ENCODE results near the gene TIMM44. TPM values are rescaled to one million over a fixed set of nuclear protein-coding genes. Genes with fewer than 3 reads are reported as not detected.
"Not testable (repeated sequence)": the region's sequence is repeated elsewhere in the genome, so short reads cannot be mapped to it uniquely, and the experiment has no call there.

Gene TIMM44
- total RNA-seq, 2 donors from 2014 or later = 91.2 to 112 TPM

DNA sequence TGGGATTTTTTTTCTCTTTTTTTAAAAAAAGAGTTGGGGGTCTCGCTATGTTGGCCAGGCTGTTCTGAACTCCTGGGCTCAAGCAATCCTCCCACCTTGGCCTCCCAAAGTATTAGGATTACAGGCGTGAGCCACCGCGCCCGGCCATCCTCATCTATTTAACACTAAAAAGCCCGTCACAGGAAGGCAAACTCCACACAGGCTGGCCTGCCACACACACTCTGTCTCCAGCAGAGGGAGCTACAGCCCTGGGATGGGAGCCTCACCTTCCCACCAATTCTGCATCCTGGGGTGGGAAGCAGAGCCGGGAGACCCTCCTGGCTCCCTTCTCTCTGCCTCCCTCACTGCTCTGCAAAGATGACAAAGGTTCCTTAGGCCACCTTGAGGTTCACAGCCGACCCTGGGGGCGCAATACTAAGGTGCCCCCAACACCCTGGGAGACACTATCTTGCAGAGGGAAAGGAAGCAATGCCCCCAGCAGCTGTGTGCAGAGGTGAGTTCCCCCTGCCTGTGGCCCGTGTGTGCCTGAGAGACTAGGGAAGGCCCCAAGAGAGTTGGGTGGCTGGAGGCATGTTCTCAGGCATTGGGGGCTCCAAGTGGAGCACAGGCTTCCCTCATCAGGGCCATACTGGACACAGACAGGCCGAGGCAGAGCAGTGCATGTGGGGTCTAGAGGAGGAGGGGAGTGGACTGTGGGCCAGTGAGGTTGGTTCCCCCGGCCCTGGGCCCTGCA lies 27.4 kb upstream of the TIMM44 start:
- Mint-ChIP-seq H3K9me3 (no peaks in the 10 kb centered on the region), H3K27me3 (ENCODE audit: low read depth) (no peaks in the 10 kb centered on the region), H3K4me3 (no peak overlapping the region), H3K36me3 (ENCODE audit: insufficient read depth in 2 of 2) (peaks cover 3 to 13% of the 10 kb centered on the region in 2 donors), H3K27ac (no peak overlapping the region), H3K4me1 (ENCODE audit: low read depth) (no peaks in the 10 kb centered on the region)
- ATAC-seq (replicated peaks in 1 of 2) (peak in 1 of 2 donors; percentile 34), DNase-seq (peak; percentile 14 to 29)

DNA sequence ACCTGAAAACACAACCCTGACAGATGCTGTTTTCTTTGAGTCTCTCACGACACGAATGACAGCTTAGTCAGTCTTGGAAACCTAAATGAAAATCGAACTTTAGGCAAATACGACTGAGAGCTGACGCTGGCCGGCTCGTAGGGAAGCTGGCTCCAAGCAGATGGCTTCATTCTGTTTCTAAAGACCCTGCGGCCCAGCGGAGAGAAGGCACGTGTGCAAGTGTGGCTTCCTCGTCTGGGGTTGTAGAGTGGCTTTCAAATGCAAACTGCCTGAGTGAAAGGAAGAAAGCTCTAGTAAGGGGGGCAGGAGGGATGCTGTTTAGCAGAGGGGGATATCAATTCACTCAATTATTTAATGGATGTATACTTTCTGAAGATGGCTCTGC lies 26.1 kb upstream of the TIMM44 start:
- H3K9me3 Mint-ChIP-seq = no peaks in the 10 kb centered on the region
- H3K4me1 Mint-ChIP-seq (ENCODE audit: low read depth) = no peaks in the 10 kb centered on the region
- DNase-seq (no peak), ATAC-seq (replicated peaks in 1 of 2) (no peak)
- H3K36me3 Mint-ChIP-seq (ENCODE audit: insufficient read depth in 2 of 2) = peaks cover 3 to 11% of the 10 kb centered on the region in 2 donors
- H3K4me3 Mint-ChIP-seq = no peak overlapping the region
- H3K27me3 Mint-ChIP-seq (ENCODE audit: low read depth) = no peaks in the 10 kb centered on the region
- H3K27ac Mint-ChIP-seq = no peak overlapping the region

DNA sequence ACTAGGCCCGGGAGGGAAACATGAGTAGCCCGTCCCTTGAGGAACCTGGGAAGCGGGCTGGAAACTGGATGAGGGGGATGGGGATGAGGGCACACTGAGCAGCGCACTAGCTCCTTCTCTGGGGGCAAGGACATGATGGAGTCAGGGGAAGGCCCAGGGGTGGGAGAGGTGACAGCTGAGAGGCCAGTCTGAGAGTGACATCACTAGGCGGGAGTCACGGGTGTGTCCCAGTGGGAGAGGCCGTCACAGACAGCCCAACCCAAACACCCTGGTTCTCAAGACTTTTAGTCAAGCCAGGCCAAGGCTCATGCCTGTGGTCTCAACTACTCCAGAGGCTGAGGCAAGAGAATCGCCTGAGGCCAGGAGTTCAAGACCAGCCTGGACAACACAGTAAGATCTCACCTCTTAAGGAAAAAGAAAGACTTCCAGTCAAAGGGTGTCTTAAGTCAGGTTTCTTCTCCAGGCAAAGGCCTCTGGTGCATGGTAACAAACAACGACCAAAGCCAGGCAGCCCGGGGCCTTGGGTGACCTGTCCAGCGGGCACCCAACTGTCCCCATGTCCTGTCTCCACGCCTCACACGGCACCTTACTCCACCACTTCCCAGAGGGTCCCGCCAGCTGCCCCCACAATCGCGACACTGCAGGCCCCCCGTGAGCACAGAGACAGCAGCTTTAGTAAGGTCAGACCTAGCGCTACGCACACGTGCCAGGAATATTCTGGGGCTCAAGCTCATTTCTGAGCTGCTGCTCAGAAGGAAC lies 25.5 kb upstream of the TIMM44 start:
- H3K27ac Mint-ChIP-seq = no peak overlapping the region
- H3K4me1 Mint-ChIP-seq (ENCODE audit: low read depth) = no peaks in the 10 kb centered on the region
- no peak for ATAC-seq (replicated peaks in 1 of 2)

GRCh38 chr19:7968008-7968795 lies 24.7 kb upstream of the TIMM44 start:
- Mint-ChIP-seq H3K9me3 (no peaks in the 10 kb centered on the region), H3K4me3 (no peak overlapping the region), H3K36me3 (ENCODE audit: insufficient read depth in 2 of 2) (peaks cover 3 to 5% of the 10 kb centered on the region in 2 donors), H3K4me1 (ENCODE audit: low read depth) (no peaks in the 10 kb centered on the region), H3K27ac (no peak overlapping the region), H3K27me3 (ENCODE audit: low read depth) (no peaks in the 10 kb centered on the region)
- no peak for ATAC-seq (replicated peaks in 1 of 2)
- no peak for DNase-seq

More for the DNA sequence above, 25.5 kb upstream of the TIMM44 start:
- H3K4me3 Mint-ChIP-seq = no peak overlapping the region
- no peak for DNase-seq
- peaks cover 3 to 9% of the 10 kb centered on the region in 2 donors for H3K36me3 Mint-ChIP-seq (ENCODE audit: insufficient read depth in 2 of 2)
- H3K9me3 Mint-ChIP-seq = no peaks in the 10 kb centered on the region
- H3K27me3 Mint-ChIP-seq (ENCODE audit: low read depth) = no peaks in the 10 kb centered on the region

DNA sequence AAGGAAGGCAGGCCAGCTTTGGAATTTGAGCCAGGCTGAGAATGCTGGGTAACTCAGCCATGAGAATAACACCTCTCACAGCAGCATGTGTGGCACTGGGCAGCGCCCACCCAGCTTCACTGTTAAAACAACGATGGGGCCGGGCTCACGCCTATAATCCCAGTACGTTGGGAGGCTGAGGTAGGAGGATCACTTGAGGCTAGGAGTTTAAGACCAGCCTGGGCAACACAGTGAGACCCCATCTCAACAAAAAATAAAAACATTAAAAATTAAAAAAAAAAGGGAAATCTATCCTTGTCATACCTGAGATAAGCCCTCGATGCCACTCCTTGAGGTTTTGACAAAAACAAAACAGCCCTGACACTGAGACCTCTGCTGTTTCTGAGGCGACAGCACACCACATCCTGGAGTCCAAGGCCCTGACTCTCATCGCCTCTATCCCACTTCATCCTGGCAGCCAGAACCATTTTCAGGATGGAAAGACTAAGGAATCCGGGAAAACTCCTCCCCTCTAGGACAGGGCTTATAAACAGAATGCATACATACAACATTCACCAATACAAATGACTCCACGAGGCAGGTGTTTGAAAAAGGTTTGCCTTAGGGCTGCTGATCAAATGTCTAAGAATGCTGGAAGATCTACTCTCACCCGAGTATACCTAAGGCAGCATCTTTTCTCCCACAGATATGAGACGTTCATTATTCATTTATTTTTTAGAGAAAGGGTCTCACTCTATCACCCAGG lies 22.6 kb upstream of the TIMM44 start:
- Mint-ChIP-seq H3K4me1 (ENCODE audit: low read depth) (no peaks in the 10 kb centered on the region), H3K36me3 (ENCODE audit: insufficient read depth in 2 of 2) (peaks cover 3 to 9% of the 10 kb centered on the region in 2 donors), H3K27ac (no peak overlapping the region), H3K4me3 (no peak overlapping the region), H3K9me3 (no peaks in the 10 kb centered on the region), H3K27me3 (ENCODE audit: low read depth) (no peaks in the 10 kb centered on the region)
- DNase-seq (no peak), ATAC-seq (replicated peaks in 1 of 2) (no peak)

DNA sequence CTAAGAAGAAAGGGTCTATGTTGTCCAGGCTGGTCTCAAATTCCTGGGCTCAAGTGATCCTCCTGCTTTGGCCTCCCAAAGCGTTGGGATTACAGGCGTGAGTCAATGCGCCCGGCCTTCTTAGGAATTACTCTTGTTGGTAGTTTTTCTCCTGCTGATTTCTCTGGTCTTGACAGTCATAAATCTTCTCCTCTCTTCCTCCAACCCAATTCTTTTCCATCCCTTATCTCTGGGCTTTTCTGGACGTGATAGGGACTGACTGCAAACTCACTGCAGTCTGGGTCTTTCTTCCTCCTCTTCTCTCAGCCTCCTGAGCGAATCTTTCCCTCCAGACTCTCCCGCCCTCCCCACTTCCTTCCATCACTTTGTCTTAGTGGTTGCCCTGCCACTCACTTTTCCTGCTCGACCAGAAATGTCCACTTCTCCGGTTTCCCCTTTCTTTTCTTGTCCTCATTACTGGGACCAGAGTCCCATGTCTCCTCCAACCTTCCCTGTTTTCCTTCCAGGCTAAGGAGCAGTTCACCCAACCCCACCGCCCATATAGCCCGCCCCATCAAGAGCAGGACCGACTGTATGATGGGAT lies 21.9 kb upstream of the TIMM44 start:
- Mint-ChIP-seq H3K4me1 (ENCODE audit: low read depth) (no peaks in the 10 kb centered on the region), H3K9me3 (no peaks in the 10 kb centered on the region), H3K4me3 (no peak overlapping the region), H3K27me3 (ENCODE audit: low read depth) (no peaks in the 10 kb centered on the region), H3K27ac (peak overlapping the region; percentile 5), H3K36me3 (ENCODE audit: insufficient read depth in 2 of 2) (peaks cover 3 to 9% of the 10 kb centered on the region in 2 donors)
- ATAC-seq (replicated peaks in 1 of 2) (no peak), DNase-seq (no peak)

GRCh38 chr19:7963566-7963965 lies 20.1 kb upstream of the TIMM44 start:
- H3K27ac Mint-ChIP-seq = no peak overlapping the region
- H3K36me3 Mint-ChIP-seq (ENCODE audit: insufficient read depth in 2 of 2) = peaks cover 3 to 9% of the 10 kb centered on the region in 2 donors
- ATAC-seq (replicated peaks in 1 of 2) = no peak
- H3K4me1 Mint-ChIP-seq (ENCODE audit: low read depth) = no peaks in the 10 kb centered on the region
- H3K27me3 Mint-ChIP-seq (ENCODE audit: low read depth) = no peaks in the 10 kb centered on the region
- H3K4me3 Mint-ChIP-seq = no peak overlapping the region
- no peak for DNase-seq
- H3K9me3 Mint-ChIP-seq = no peaks in the 10 kb centered on the region

DNA sequence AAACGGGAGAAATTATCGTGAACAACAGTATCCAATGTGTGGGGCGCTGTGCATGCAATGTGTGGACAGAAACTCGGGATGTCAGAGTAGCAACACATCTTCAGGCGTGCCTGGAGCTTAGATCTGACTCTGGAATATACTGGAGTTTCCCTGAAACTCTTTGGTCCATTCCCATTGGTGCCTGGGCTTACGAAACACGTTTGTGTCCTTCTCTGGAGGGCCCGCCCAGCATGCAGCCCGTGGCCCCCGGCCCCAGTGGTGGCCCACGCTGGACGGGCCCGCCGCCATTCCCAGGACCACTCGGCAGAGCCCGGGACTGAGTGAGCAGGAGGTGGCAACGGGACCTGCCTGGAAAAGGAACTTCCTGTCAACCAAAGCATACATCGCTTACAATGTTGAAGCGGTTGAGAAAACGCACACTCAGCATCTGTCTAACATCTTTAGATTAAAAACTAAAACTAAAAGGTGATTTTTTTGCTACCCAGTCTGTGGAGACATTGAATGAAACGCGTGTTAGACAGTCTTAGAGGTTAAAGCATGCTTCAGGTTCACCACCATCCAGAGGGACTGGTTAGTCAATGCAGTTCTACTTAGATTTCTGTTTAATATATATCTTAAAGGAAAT lies 19.3 kb upstream of the TIMM44 start:
- Mint-ChIP-seq H3K36me3 (ENCODE audit: insufficient read depth in 2 of 2) (peaks cover 3 to 9% of the 10 kb centered on the region in 2 donors), H3K27me3 (ENCODE audit: low read depth) (no peaks in the 10 kb centered on the region), H3K4me1 (ENCODE audit: low read depth) (no peaks in the 10 kb centered on the region), H3K9me3 (no peaks in the 10 kb centered on the region), H3K27ac (no peak overlapping the region), H3K4me3 (no peak overlapping the region)
- no peak for DNase-seq
- no peak for ATAC-seq (replicated peaks in 1 of 2)

DNA sequence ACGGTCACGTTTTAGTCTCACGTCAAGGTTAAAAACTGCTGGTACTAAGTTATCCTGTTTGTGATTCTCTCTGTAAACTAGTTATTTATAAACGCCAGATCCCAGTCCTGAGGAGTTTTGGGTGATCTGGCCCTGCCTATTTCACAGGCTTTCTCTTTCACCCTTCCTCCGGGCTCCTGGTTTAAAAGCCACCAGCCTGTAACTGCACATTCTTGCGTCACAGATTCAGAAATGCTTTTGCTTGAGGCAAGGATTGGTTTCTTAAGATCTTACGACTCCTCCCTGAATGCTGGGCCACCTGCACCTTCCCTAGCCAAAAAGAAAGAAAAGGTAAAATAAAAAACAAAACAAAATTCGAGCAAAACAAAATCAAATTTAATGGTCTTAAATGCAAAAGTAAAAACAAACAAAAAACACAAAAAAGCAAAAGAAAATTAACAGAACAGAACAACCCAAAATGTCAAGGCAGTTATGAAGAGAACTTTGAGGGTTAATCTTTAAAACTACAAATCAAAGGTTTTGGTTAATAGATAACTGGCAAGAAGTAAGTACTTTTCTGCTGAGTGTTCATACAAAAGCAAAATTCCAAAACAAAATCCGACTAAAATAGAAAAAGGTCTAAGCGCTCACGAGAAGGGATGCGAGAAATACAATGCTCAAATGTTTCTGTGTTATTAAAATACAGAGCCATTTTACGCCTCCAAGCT lies 18.6 kb upstream of the TIMM44 start:
- Mint-ChIP-seq H3K4me1 (ENCODE audit: low read depth) (peaks cover 1% of the 10 kb centered on the region), H3K4me3 (no peak overlapping the region), H3K9me3 (no peaks in the 10 kb centered on the region), H3K36me3 (ENCODE audit: insufficient read depth in 2 of 2) (peaks cover 3 to 9% of the 10 kb centered on the region in 2 donors), H3K27me3 (ENCODE audit: low read depth) (no peaks in the 10 kb centered on the region), H3K27ac (no peak overlapping the region)
- ATAC-seq (replicated peaks in 1 of 2) (no peak), DNase-seq (no peak)

DNA sequence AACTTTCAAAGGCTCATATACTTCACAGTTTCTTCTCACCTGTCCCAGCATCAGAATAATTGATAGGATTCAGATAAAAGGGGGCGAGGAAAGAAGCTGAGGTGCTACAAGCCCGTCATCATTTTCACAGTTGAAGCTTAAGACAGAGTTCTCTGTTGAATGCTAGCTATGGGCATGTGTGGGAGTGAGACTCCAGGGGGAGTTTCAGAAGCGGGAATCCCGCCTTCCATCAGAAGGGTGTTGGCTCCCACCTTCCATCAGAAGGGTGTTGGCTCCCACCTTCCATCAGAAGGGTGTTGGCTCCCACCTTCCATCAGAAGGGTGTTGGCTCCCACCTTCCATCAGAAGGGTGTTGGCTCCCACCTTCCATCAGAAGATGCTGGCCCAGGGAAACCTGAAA lies 17.6 kb upstream of the TIMM44 start:
- H3K27me3 Mint-ChIP-seq (ENCODE audit: low read depth); ATAC-seq (replicated peaks in 1 of 2); DNase-seq; H3K4me1 Mint-ChIP-seq (ENCODE audit: low read depth); H3K36me3 Mint-ChIP-seq (ENCODE audit: insufficient read depth in 2 of 2); H3K27ac Mint-ChIP-seq; H3K4me3 Mint-ChIP-seq; H3K9me3 Mint-ChIP-seq: not testable (repeated sequence)

- H3K9me3 Mint-ChIP-seq = no peaks in the 10 kb centered on the region
- ATAC-seq (replicated peaks in 1 of 2) = no peak
- no peak overlapping the region for H3K4me3 Mint-ChIP-seq
- peaks cover 4% of the 10 kb centered on the region for H3K4me1 Mint-ChIP-seq (ENCODE audit: low read depth)
- no peak overlapping the region for H3K27ac Mint-ChIP-seq
- peaks cover 0 to 6% of the 10 kb centered on the region in 2 donors for H3K36me3 Mint-ChIP-seq (ENCODE audit: insufficient read depth in 2 of 2)
- DNase-seq = no peak
- H3K27me3 Mint-ChIP-seq (ENCODE audit: low read depth) = no peaks in the 10 kb centered on the region
These were observed 15.7 kb upstream of the TIMM44 start for GRCh38 chr19:7959211-7959610.

DNA sequence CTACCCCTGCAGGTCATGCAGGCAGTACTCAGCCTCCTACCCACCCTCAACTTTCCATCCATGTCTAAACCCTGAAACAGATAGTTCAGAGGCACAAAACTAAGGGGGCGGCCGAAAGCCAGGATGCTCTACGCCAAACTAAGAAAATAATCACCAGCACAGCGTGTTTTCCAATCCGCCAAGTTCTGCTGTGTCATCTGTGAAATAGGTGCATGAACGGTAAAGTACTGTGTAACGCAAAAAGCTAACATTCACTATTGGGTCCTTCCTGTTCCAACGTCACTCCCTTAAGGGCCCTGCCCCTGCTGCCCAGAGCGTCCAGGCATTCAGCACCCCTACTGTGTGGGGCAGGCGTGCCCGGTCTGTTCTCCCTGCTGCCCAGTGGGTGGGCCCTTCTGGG lies 12.2 kb upstream of the TIMM44 start:
- Mint-ChIP-seq H3K27ac (no peak overlapping the region), H3K9me3 (no peaks in the 10 kb centered on the region), H3K27me3 (ENCODE audit: low read depth) (no peaks in the 10 kb centered on the region), H3K4me1 (ENCODE audit: low read depth) (peaks cover 4% of the 10 kb centered on the region), H3K36me3 (ENCODE audit: insufficient read depth in 2 of 2) (no peaks in the 10 kb centered on the region), H3K4me3 (no peak overlapping the region)
- ATAC-seq (replicated peaks in 1 of 2) (no peak), DNase-seq (no peak)

Measured in activated T-cell treated with anti-CD3 and anti-CD28 coated beads, Interleukin-2, amount 50 U/mL, for 72 hours (primary cell).